WERI-Rb-1 (cell line): ENCODE results near the gene CRY1.
A peak's percentile ranks its signal among the peaks of the same experiment; 100 is the strongest.

ENCODE experiments used
- DNase-seq: peaks from one replicate; pipeline ENCODE4 v3.0.0-alpha.2; 2020
- H3K27ac ChIP-seq: fragments of 250-450 bp; sonication (Bioruptor Pico); 2 replicates; pipeline ENCODE4 v1.5.1; 2020; ENCODE audit warnings: mild to moderate bottlenecking, moderate library complexity
- H3K27me3 ChIP-seq: fragments of 250-450 bp; sonication (Bioruptor Pico); 2 replicates; pipeline ENCODE4 v1.5.1; 2021; ENCODE audit warnings: mild to moderate bottlenecking, low read depth, moderate library complexity; ENCODE audit not compliant: insufficient read depth, severe bottlenecking
- H3K36me3 ChIP-seq: fragments of 250-450 bp; sonication (Bioruptor Pico); 2 replicates; pipeline ENCODE4 v1.5.1; 2020; ENCODE audit warnings: mild to moderate bottlenecking, moderate library complexity
- H3K4me3 ChIP-seq: 2 replicates; pipeline ENCODE4 v1.5.1; 2011; ENCODE audit warnings: low read depth, mild to moderate bottlenecking, control low read depth, low read length
- H3K9me3 ChIP-seq: fragments of 250-450 bp; sonication (Bioruptor Pico); 2 replicates; pipeline ENCODE4 v1.5.1; 2021; ENCODE audit warnings: mild to moderate bottlenecking, moderate library complexity; ENCODE audit not compliant: severe bottlenecking
- CTCF ChIP-seq: IDR thresholded peaks from 2 replicates; pipeline ENCODE4 v1.5.1; 2011; ENCODE audit warnings: low read depth, mild to moderate bottlenecking, control low read depth, inconsistent platforms, low read length

CRY1 gene

GRCh38 chr12:106986135-106986534 lies 107.2 kb downstream of the CRY1 start:
- Histone ChIP-seq H3K4me3 (peak overlapping the region; percentile 57), H3K27me3 (no peaks in the 10 kb centered on the region), H3K36me3 (peaks cover 31% of the 10 kb centered on the region), H3K9me3 (no peaks in the 10 kb centered on the region), H3K27ac (peak overlapping the region; percentile 85; the same call in 1 of the 2 replicates)
- TF ChIP-seq CTCF: no peak
- DNase-seq: no peak

DNA sequence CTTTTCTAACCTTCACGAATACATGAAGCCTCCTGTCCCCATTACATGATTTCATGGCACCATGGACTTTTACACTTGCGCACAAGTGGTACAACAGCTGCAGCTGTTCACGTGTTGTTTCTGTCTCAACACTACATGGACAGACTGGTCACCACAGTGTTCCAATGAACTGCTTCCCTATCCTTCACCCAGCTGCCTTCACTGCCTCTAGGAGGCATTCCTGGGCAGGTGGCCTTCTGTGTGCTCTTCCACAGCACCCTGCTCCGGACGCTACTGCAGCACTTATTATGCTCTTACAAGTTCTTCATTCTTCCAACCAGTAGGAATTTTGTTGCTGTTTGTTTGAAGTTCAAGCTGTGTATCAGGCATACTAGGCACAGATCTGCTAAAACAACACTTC lies 107.9 kb downstream of the CRY1 start:
- Histone ChIP-seq H3K36me3 (peaks cover 31% of the 10 kb centered on the region), H3K9me3 (no peaks in the 10 kb centered on the region)

DNA sequence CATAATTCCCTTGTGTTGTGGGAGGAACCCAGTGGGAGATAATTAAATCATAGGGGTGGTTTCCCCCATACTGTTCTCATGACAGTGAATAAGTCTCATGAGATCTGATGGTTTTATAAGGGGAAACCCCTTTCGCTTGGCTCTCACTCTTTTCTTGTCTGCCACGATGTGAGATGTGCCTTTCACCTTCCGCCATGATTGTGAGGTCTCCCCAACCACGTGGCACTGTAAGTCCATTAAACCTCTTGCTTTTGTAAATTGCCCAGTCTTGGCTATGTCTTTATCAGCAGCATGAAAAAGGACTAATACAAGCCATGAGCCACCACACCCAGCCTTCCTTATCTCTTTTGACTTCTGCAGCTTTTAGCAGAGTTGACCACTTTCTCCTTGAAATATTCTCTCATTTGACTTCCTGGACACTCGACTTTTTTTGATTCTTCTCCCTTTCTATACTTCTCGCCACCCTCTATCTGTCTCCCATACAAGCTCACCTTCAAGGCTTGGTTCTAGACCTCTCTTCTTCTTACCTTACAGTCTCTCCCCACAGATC lies 108.7 kb downstream of the CRY1 start:
- no peak overlapping the region for H3K27ac ChIP-seq
- no peaks in the 10 kb centered on the region for H3K27me3 ChIP-seq
- no peak overlapping the region for H3K4me3 ChIP-seq
- H3K36me3 ChIP-seq: peaks cover 31% of the 10 kb centered on the region
- TF ChIP-seq CTCF: no peak
- no peaks in the 10 kb centered on the region for H3K9me3 ChIP-seq
- no peak for DNase-seq

More for the DNA sequence above, 107.9 kb downstream of the CRY1 start:
- TF ChIP-seq CTCF: no peak
- no peak overlapping the region for H3K27ac ChIP-seq
- H3K27me3 ChIP-seq: no peaks in the 10 kb centered on the region
- DNase-seq: no peak
- no peak overlapping the region for H3K4me3 ChIP-seq

DNA sequence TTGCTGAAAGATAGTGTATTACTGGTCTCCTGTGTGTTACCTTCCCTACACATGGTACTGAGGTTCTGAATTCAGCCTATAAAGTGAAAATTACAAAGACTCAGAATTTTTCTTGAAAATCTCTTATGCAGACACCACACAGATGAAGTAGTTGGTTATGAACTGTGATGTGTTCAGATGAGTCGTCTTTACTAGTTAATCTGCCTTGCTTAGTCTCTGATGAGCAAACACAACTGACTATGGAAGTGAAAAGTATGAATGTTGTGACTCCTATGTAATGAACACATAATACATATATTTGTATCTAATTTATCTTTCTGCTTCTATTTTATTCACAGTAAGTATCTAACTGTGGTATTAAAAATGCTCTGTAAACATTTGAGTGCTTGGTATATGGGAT lies 111.1 kb downstream of the CRY1 start:
- no peaks in the 10 kb centered on the region for H3K27me3 ChIP-seq
- H3K9me3 ChIP-seq: no peaks in the 10 kb centered on the region
- H3K36me3 ChIP-seq: peaks cover 31% of the 10 kb centered on the region
- DNase-seq: no peak
- H3K27ac ChIP-seq: no peak overlapping the region
- no peak overlapping the region for H3K4me3 ChIP-seq
- no peak for TF ChIP-seq CTCF

- peaks cover 30% of the 10 kb centered on the region for H3K36me3 ChIP-seq
- TF ChIP-seq CTCF: no peak
- no peaks in the 10 kb centered on the region for H3K9me3 ChIP-seq
- H3K27ac ChIP-seq: no peak overlapping the region
- DNase-seq: no peak
- H3K4me3 ChIP-seq: no peak overlapping the region
- H3K27me3 ChIP-seq: no peaks in the 10 kb centered on the region
Measured at GRCh38 chr12:106981788-106982187, 111.6 kb downstream of the CRY1 start.

DNA sequence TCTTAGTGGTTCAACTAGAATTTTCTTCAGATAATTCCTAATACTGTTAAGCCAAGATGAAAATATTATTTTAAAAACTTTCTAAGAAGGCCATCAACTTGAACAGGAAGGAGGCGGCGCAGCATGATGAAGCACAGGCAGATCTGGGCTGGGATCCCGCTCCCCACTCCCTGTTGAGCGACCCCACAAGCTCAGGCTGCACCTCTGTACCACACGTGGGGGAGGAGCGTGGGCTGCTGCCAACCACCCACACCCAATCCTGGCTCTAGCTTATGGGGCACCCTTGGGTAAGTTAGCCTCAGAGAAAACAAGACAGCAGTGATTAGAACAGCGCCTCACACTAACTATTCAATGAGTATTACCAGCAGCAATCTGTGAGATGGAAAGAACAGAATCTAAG lies 112.4 kb downstream of the CRY1 start:
- TF ChIP-seq CTCF: no peak
- DNase-seq: no peak
- Histone ChIP-seq H3K36me3 (peaks cover 30% of the 10 kb centered on the region), H3K4me3 (no peak overlapping the region), H3K27ac (no peak overlapping the region), H3K27me3 (no peaks in the 10 kb centered on the region), H3K9me3 (no peaks in the 10 kb centered on the region)
